Activated naive CD8-positive, alpha-beta T cell treated with anti-CD3 and anti-CD28 coated beads, Interleukin-2, amount 50 U/mL, for 24 hours (primary cell): ENCODE results near the gene PFDN6.

Experiments
- ATAC-seq: fragments of 150-1000 bp; cut with Tn5 transposase; one replicate; pipeline ENCODE4 v1.10.0; 2021
- DNase-seq: peaks from one replicate; pipeline ENCODE4 v3.0.0; 2021
- H3K27ac Mint-ChIP-seq: one replicate; pipeline ENCODE4 v1.8.0; 2021; ENCODE audit warnings: mild to moderate bottlenecking, mixed read lengths
- H3K27me3 Mint-ChIP-seq: one replicate; pipeline ENCODE4 v1.8.0; 2021; ENCODE audit warnings: mixed read lengths
- H3K36me3 Mint-ChIP-seq: one replicate; pipeline ENCODE4 v1.8.0; 2021; ENCODE audit warnings: low read depth, mixed read lengths
- H3K4me1 Mint-ChIP-seq: one replicate; pipeline ENCODE4 v1.8.0; 2021; ENCODE audit warnings: mixed read lengths
- H3K4me3 Mint-ChIP-seq: one replicate; pipeline ENCODE4 v1.8.0; 2021; ENCODE audit warnings: mild to moderate bottlenecking, moderate library complexity, mixed read lengths
- H3K9me3 Mint-ChIP-seq: one replicate; pipeline ENCODE4 v1.8.0; 2021; ENCODE audit warnings: mixed read lengths

Gene PFDN6

GRCh38 chr6:33314943-33315792 is 25.8 kb downstream of the PFDN6 start:
- Mint-ChIP-seq H3K4me1 (peaks cover 74% of the 10 kb centered on the region), H3K27ac (peak overlapping the region; percentile 97), H3K27me3 (no peaks in the 10 kb centered on the region), H3K9me3 (no peaks in the 10 kb centered on the region), H3K36me3 (peaks cover 40% of the 10 kb centered on the region), H3K4me3 (peak overlapping the region; percentile 95)
- ATAC-seq (no peak), DNase-seq (peak; percentile 32)

GRCh38 chr6:33315793-33316602 is 26.6 kb downstream of the PFDN6 start:
- DNase-seq (no peak), ATAC-seq (no peak)
- H3K36me3 Mint-ChIP-seq: peaks cover 43% of the 10 kb centered on the region
- H3K4me3 Mint-ChIP-seq: peak overlapping the region; percentile 72
- no peaks in the 10 kb centered on the region for H3K9me3 Mint-ChIP-seq
- peaks cover 79% of the 10 kb centered on the region for H3K4me1 Mint-ChIP-seq
- no peak overlapping the region for H3K27ac Mint-ChIP-seq
- H3K27me3 Mint-ChIP-seq: no peaks in the 10 kb centered on the region

GRCh38 chr6:33316603-33317418 is 27.4 kb downstream of the PFDN6 start:
- no peak for DNase-seq
- Mint-ChIP-seq H3K27me3 (no peaks in the 10 kb centered on the region), H3K27ac (peak overlapping the region; percentile 75), H3K36me3 (peaks cover 44% of the 10 kb centered on the region), H3K4me3 (peak overlapping the region; percentile 72), H3K9me3 (no peaks in the 10 kb centered on the region), H3K4me1 (peaks cover 82% of the 10 kb centered on the region)
- ATAC-seq: no peak

- H3K4me3 Mint-ChIP-seq: peak overlapping the region; percentile 93
- peaks cover 82% of the 10 kb centered on the region for H3K4me1 Mint-ChIP-seq
- peak overlapping the region; percentile 75 for H3K27ac Mint-ChIP-seq
- H3K36me3 Mint-ChIP-seq: peaks cover 44% of the 10 kb centered on the region
- ATAC-seq (no peak), DNase-seq (no peak)
- H3K27me3 Mint-ChIP-seq: no peaks in the 10 kb centered on the region
- H3K9me3 Mint-ChIP-seq: no peaks in the 10 kb centered on the region
Observed at GRCh38 chr6:33317419-33317668, 27.9 kb downstream of the PFDN6 start.

- H3K27ac Mint-ChIP-seq: peak within 1 kb of the TSS; percentile 94
- peaks cover 45% of the 10 kb centered on the region for H3K36me3 Mint-ChIP-seq
- H3K9me3 Mint-ChIP-seq: no peaks in the 10 kb centered on the region
- no peaks in the 10 kb centered on the region for H3K27me3 Mint-ChIP-seq
- peak within 1 kb of the TSS; percentile 93 for H3K4me3 Mint-ChIP-seq
- H3K4me1 Mint-ChIP-seq: peaks cover 79% of the 10 kb centered on the region
- ATAC-seq (peak; percentile 58), DNase-seq (peak; percentile 96)
Observed at GRCh38 chr6:33317669-33318425, 28.4 kb downstream of the PFDN6 start, which contains the start of gene ZBTB22. ZBTB22 (minus strand) TSS chr6:33317744; CDS start chr6:33316916, 828 bp downstream.

- no peaks in the 10 kb centered on the region for H3K9me3 Mint-ChIP-seq
- peaks cover 84% of the 10 kb centered on the region for H3K4me1 Mint-ChIP-seq
- DNase-seq: no peak
- peak overlapping the region; percentile 93 for H3K4me3 Mint-ChIP-seq
- no peaks in the 10 kb centered on the region for H3K27me3 Mint-ChIP-seq
- H3K27ac Mint-ChIP-seq: peak overlapping the region; percentile 94
- ATAC-seq: no peak
- H3K36me3 Mint-ChIP-seq: peaks cover 46% of the 10 kb centered on the region
Observed at GRCh38 chr6:33318426-33319073, 29.1 kb downstream of the PFDN6 start.

GRCh38 chr6:33319939-33320314 is 30.5 kb downstream of the PFDN6 start:
- Mint-ChIP-seq H3K9me3 (no peaks in the 10 kb centered on the region), H3K4me3 (peak overlapping the region; percentile 98), H3K4me1 (peaks cover 83% of the 10 kb centered on the region), H3K27ac (peak overlapping the region; percentile 74), H3K36me3 (peaks cover 46% of the 10 kb centered on the region), H3K27me3 (no peaks in the 10 kb centered on the region)
- DNase-seq (no peak), ATAC-seq (no peak)

GRCh38 chr6:33320315-33321181 is 31.1 kb downstream of the PFDN6 start:
- H3K4me3 Mint-ChIP-seq: peak overlapping the region; percentile 98
- DNase-seq (no peak), ATAC-seq (no peak)
- H3K9me3 Mint-ChIP-seq: no peaks in the 10 kb centered on the region
- no peaks in the 10 kb centered on the region for H3K27me3 Mint-ChIP-seq
- peak overlapping the region; percentile 74 for H3K27ac Mint-ChIP-seq
- H3K4me1 Mint-ChIP-seq: peaks cover 77% of the 10 kb centered on the region
- peaks cover 46% of the 10 kb centered on the region for H3K36me3 Mint-ChIP-seq

- Mint-ChIP-seq H3K27me3 (no peaks in the 10 kb centered on the region), H3K4me3 (peak overlapping the region; percentile 98), H3K36me3 (peaks cover 46% of the 10 kb centered on the region), H3K27ac (peak overlapping the region; percentile 81), H3K9me3 (no peaks in the 10 kb centered on the region), H3K4me1 (peaks cover 70% of the 10 kb centered on the region)
- no peak for DNase-seq
- no peak for ATAC-seq
Observed at GRCh38 chr6:33321227-33321626, 31.8 kb downstream of the PFDN6 start.

- Mint-ChIP-seq H3K4me3 (peak overlapping the region; percentile 98), H3K9me3 (no peaks in the 10 kb centered on the region), H3K27me3 (no peaks in the 10 kb centered on the region), H3K4me1 (peaks cover 51% of the 10 kb centered on the region), H3K36me3 (peaks cover 38% of the 10 kb centered on the region), H3K27ac (peak overlapping the region; percentile 100)
- peak; percentile 41 for DNase-seq
- ATAC-seq: no peak
Observed at GRCh38 chr6:33323623-33323948, 34.2 kb downstream of the PFDN6 start.

- peaks cover 46% of the 10 kb centered on the region for H3K4me1 Mint-ChIP-seq
- no peak for ATAC-seq
Observed at GRCh38 chr6:33324125-33324524, 34.7 kb downstream of the PFDN6 start.

GRCh38 chr6:33329058-33329457 is 39.7 kb downstream of the PFDN6 start:
- Mint-ChIP-seq H3K9me3 (no peaks in the 10 kb centered on the region), H3K36me3 (no peaks in the 10 kb centered on the region), H3K27ac (no peak overlapping the region), H3K27me3 (no peaks in the 10 kb centered on the region), H3K4me1 (peaks cover 21% of the 10 kb centered on the region), H3K4me3 (no peak overlapping the region)
- DNase-seq: no peak
- ATAC-seq: no peak

More at GRCh38 chr6:33324125-33324524, 34.7 kb downstream of the PFDN6 start:
- peaks cover 35% of the 10 kb centered on the region for H3K36me3 Mint-ChIP-seq
- no peak for DNase-seq
- peak overlapping the region; percentile 100 for H3K27ac Mint-ChIP-seq
- H3K4me3 Mint-ChIP-seq: peak overlapping the region; percentile 98
- H3K9me3 Mint-ChIP-seq: no peaks in the 10 kb centered on the region
- no peaks in the 10 kb centered on the region for H3K27me3 Mint-ChIP-seq

GRCh38 chr6:33330736-33331135 is 41.3 kb downstream of the PFDN6 start:
- Mint-ChIP-seq H3K9me3 (no peaks in the 10 kb centered on the region), H3K4me3 (no peak overlapping the region), H3K36me3 (no peaks in the 10 kb centered on the region), H3K27me3 (no peaks in the 10 kb centered on the region), H3K27ac (no peak overlapping the region), H3K4me1 (peaks cover 25% of the 10 kb centered on the region)
- DNase-seq: no peak
- ATAC-seq: no peak
